ENCODE measurements around the gene ZFYVE26.

Gene ZFYVE26

GRCh38 chr14:67815573-67816225, 691 bp downstream of the ZFYVE26 start:
- no peak for ATAC-seq

DNA sequence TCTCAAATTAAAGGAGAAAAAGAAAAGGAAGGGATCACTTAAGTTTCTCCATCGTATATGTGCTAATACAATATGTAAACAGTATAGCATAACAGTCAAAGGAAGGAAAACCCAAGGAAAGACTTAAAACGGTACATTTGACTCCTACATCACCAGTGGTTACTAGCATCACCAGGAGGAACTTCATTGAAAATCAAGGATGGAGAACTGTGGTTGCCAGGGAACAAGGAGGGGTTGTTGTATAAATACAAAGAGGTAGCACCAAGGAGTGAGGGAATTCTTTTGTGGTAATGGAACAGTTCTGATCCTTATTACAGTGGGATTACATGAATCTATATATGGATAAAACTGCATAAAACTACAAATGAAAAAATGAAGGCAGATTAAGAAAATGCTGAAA, 1.6 kb downstream of the ZFYVE26 start:
- no peak for ATAC-seq

GRCh38 chr14:67806246-67806645, 10.1 kb downstream of the ZFYVE26 start:
- ATAC-seq, result no peak

GRCh38 chr14:67800743-67801142, 15.6 kb downstream of the ZFYVE26 start:
- no peak for ATAC-seq

DNA sequence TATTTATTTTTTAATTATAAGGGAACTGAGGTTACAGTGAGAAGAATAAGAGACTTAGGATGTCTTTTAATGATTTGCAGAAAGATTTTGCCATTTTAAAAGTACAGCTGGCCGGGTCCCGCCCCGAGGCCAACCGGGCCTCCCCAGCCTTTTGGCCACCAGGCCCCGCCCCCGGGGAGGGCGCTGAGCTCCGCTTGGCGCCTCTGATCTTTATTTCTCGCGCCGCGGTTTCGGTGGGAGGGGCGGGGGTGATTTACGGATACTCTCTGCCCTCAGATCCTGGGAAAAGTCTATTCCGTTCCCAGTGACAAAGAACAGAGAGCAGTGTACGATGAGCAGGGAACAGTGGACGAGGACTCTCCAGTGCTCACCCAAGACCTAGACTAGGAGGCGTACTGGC, 17.7 kb downstream of the ZFYVE26 start:
- ATAC-seq, result no peak

GRCh38 chr14:67787673-67788072, 28.7 kb downstream of the ZFYVE26 start:
- no peak for ATAC-seq

DNA sequence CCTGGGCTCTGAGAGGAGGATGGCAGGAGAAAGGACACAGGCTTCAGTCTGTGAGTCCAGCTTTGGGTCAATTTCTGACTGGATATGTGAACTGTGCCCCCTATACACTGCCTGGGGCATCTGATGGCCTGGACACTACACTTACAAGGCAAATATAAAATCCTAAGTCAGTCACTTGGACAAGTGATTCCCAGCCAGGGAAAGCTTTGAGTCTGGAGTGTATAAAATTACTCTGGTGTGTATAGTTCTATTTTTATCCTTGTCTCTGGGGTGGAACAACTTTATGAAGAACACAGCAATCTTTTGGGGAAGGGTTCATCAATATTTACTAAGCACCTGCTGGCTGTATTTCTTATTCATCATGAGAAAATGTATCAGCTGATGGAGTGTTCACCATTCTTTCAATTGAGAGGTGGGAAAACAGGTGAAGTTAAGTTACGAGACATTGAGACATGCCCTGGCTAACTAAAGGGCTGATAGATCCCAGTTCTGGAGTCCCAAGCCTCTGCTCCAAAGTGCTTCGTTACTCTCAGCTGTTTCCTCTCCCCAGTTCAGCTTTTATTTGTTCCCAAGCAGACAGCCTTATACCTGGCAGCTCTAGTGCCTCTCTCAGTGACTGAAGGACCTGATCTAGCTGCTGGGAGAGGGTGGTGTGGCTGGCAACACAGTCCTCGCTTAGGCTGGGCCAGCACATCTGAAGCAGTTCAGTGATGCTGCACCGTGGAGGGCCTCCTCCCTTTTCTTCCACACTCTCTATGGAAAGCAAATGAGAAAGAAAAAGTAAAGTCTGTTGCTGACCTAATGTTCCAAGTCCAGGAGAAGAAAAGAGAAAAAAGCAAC, 30.9 kb downstream of the ZFYVE26 start:
- no peak for ATAC-seq

- no peak for ATAC-seq
Measured at GRCh38 chr14:67784244-67784823, 32.1 kb downstream of the ZFYVE26 start.

- ATAC-seq, result no peak
Measured at GRCh38 chr14:67782090-67782489, 34.3 kb downstream of the ZFYVE26 start.

DNA sequence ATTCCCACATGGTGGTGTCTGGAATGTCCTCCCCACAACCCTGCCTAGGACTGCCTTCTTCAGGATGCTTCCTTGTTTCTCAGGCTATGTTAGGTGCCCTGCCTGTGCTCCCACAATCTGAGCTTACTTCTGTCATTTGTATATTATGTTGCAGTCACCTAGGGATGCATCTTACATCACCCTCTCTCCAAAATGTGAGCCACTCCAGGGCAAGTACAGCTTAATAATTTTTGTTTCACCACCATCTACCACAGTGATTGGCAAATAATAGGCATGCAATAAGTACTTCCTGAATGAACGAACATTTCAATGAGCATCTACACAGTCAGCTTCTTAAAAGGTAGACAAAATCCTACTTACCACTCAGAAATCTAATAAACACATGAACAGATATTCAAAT, 37.6 kb downstream of the ZFYVE26 start:
- ATAC-seq, result no peak

GRCh38 chr14:67776653-67777322, 39.6 kb downstream of the ZFYVE26 start:
- ATAC-seq, result no peak

- no peak for ATAC-seq
Measured at GRCh38 chr14:67773844-67774377, 42.5 kb downstream of the ZFYVE26 start.

- ATAC-seq, result no peak
Measured at GRCh38 chr14:67768219-67768618, 48.2 kb downstream of the ZFYVE26 start.

DNA sequence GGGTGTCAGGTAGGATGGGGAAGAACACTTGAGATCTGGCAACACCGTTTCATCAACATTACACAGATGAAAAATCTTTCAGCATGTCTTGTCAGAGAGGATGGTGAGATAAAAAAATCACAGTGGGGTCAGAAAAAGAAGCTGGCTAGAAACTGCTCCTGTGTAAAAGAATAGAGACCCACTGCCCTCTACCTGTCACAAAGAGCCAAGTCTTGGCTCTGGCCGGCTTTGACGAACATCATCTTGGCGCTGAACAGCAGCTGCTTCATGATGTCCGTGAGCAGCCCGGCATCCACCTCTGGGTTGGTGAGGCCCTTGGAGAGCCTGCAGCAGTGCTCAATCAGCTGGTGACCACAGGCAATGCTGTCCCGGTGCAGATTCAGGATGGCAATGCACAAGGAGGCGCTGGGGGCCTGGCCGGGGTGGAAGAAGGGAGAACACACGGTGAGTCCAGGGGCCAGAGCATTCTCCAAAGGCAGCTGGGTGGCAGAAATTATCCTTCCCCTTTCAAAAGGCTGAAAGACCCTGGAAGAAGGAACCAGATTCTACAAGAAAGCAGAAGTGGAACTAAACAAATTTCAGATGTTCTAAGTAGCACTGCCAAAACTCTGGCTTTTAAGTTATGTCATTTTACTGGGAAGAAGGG, 50.2 kb downstream of the ZFYVE26 start:
- no peak for ATAC-seq

DNA sequence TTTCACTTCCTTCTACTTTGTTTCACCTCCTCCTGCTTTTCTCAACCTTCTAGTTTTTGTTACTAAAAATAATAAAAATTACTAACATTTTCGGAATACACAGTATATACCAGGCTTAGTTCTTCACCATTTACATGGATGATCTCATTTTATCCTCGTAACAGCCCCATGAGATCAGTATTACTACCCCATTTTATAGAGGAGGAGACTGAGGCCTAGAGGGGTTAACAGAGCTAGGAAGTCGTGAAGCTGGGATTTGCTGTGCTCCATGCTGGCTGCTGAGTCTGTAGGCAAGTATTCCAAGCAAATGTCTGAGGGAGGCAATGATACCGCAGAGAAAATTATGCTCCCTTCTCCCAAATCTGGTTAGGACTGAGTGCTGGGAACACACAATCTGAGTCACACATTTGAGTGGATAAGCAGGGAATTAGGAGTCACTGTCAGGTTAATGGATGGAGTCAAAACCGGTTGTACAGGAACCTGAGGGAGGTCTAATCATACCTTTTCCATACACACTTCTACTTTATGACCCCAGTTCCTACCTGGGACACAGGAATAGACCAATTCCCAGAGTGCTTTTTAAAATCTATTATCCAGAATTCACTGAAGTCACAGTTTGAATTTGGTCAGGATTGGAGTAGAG, 51.1 kb downstream of the ZFYVE26 start:
- no peak for ATAC-seq

- no peak for ATAC-seq
Measured at GRCh38 chr14:67764496-67764895, 51.9 kb downstream of the ZFYVE26 start.

DNA sequence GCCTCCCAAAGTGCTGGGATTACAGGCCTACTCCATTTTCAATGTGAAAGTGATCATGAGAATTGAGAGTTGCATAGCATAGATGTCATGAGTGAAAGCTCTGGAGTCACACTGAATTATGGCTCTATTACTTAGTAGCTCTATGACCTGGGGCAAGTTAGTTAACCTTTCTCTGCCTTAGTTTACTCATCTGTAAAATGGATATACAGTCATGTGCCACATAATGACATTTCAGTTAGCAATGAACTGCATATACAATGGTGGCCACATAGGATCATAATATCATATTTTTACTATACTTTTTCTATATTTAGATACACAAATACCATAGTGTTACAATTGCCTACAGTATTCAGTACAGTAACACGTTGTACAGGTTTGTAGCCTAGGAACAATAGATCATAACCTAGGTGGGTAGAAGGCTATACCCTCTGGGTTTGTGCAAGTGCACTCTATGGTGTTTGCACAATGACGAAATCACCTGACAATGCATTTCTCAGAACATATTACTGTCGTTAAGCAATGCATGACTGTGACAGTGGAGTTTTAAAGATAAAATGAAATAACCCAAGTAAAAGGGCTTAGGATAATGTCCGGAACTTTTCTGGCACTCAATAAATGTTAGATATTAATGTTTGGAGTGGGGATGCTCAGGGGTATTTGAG, 53.1 kb downstream of the ZFYVE26 start:
- ATAC-seq, result no peak

DNA sequence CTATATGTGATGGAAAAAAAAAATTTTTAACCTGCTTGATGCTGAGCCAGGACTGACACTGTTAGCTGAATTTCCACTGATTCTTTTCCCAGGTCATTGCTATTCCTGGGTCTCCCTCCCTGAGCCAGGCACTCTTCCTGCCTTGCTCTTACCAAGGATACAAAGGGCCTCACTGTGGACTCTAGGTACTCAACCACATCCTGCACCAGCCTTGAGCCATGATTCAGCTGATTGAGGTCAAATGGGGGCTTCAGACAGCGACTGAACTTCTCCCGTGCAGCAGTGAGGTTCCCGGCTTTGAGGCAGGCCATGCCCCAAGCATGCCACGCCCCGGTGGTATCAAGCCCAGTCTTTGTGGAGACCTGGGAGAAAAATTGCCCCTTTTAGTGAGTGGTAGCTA, 54.3 kb downstream of the ZFYVE26 start:
- no peak for ATAC-seq

- no peak for ATAC-seq
Measured at GRCh38 chr14:67759916-67760315, 56.5 kb downstream of the ZFYVE26 start.

- ATAC-seq, result no peak
Measured at GRCh38 chr14:67757175-67757574, 59.2 kb downstream of the ZFYVE26 start.

- no peak for ATAC-seq
Measured at GRCh38 chr14:67756496-67756895, 59.9 kb downstream of the ZFYVE26 start.
